Measurements from ENCODE around the gene CPAMD8. TPM values are rescaled to one million over a fixed set of nuclear protein-coding genes. Genes with fewer than 3 reads are reported as not detected.

The CPAMD8 gene
- total and polyA plus RNA-seq, 2 donors (not counting 1 experiment from before 2014, with no cell fraction given): 1.1 to 2.7 TPM

DNA sequence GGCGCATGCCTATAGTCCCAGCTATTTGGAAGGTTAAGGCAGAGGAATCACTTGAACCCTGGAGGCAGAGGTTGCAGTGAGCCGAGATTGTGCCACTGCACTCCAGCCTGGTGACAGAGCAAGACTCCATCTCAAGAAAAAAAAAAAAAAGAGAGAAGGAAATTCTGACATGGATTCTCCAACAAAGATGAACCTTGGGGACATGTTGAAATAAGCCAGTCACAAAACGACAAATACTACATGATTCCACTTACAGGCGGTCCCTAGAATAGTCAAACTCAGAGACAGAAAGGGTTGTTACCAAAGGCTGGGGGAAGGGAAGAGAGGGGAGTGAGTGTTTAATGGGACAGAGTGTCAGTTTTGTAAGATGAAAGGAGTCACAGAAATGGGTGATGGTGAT, 71.4 kb downstream of the CPAMD8 start:
- Histone ChIP-seq H3K36me3 (replicated peaks in 1 of 2; ENCODE audit: control extremely low read depth in 1 of 2, control insufficient read depth in 1 of 2, extremely low read depth in 1 of 2, insufficient read depth in 2 of 2, low read length in 1 of 2) (no peaks in the 10 kb centered on the region), H4K20me1 (ENCODE audit: control insufficient read depth, insufficient read depth, low read length, poor library complexity, severe bottlenecking) (no peaks in the 10 kb centered on the region), H3K9ac (ENCODE audit: low read length) (no peak overlapping the region), H2AFZ (ENCODE audit: insufficient read depth, low read depth, low read length, poor library complexity, severe bottlenecking) (no peak overlapping the region), H3K27me3 (replicated peaks in 1 of 4; ENCODE audit: control extremely low read depth in 1 of 4, control insufficient read depth in 3 of 4, insufficient read depth in 4 of 4, low read length in 3 of 4) (peaks cover 0 to 7% (median 5%) of the 10 kb centered on the region in 4 experiments), H3K9me3 (ENCODE audit: control extremely low read depth in 1 of 3, control insufficient read depth in 2 of 3, insufficient read depth in 1 of 3, low read length in 2 of 3) (peaks cover 0 to 17% (median 0%) of the 10 kb centered on the region in 3 donors), H3K27ac (ENCODE audit: low read length in 2 of 2) (no peak overlapping the region), H3K79me2 (ENCODE audit: control insufficient read depth, insufficient read depth, low read length) (no peaks in the 10 kb centered on the region), H3K4me3 (ENCODE audit: control extremely low read depth in 1 of 5, extremely low read depth in 1 of 5, insufficient read depth in 1 of 5, low read depth in 2 of 5, low read length in 4 of 5) (no peak overlapping the region), H3K4me2 (replicated peaks; ENCODE audit: low read depth, low read length, poor library complexity, severe bottlenecking) (no peak overlapping the region), H3K4me1 (ENCODE audit: control insufficient read depth in 2 of 2, insufficient read depth in 2 of 2, low read length in 2 of 2) (peaks cover 0 to 5% of the 10 kb centered on the region in 2 donors)
- peaks cover 9% of the 10 kb centered on the region for H3K4me1 Mint-ChIP-seq
- TF ChIP-seq EZH2 (IDR thresholded peaks at IDR 0.05; ENCODE audit: borderline replicate concordance, insufficient read depth, low read depth, low read length, poor library complexity, severe bottlenecking): no peak
- TF ChIP-seq, protein P1, sequence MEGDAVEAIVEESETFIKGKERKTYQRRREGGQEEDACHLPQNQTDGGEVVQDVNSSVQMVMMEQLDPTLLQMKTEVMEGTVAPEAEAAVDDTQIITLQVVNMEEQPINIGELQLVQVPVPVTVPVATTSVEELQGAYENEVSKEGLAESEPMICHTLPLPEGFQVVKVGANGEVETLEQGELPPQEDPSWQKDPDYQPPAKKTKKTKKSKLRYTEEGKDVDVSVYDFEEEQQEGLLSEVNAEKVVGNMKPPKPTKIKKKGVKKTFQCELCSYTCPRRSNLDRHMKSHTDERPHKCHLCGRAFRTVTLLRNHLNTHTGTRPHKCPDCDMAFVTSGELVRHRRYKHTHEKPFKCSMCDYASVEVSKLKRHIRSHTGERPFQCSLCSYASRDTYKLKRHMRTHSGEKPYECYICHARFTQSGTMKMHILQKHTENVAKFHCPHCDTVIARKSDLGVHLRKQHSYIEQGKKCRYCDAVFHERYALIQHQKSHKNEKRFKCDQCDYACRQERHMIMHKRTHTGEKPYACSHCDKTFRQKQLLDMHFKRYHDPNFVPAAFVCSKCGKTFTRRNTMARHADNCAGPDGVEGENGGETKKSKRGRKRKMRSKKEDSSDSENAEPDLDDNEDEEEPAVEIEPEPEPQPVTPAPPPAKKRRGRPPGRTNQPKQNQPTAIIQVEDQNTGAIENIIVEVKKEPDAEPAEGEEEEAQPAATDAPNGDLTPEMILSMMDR (IDR thresholded peaks at IDR 0.05): no peak
- peaks cover 2% of the 10 kb centered on the region for H3K9me3 Mint-ChIP-seq (ENCODE audit: insufficient read depth)
- ATAC-seq (ENCODE audit: low read depth) (no peak), DNase-seq (no peak)
- POLR2A ChIA-PET: no interaction called here
- 100% methylated on average over 1 of the region's 4 CpGs for WGBS (ENCODE audit: insufficient coverage)
- no peak overlapping the region for H3K27ac Mint-ChIP-seq
- CTCF ChIA-PET: no interaction called here
- intact Hi-C loops (cut with micrococcal nuclease): no loop called here
- no peak overlapping the region for H3K4me3 Mint-ChIP-seq
- peaks cover 8% of the 10 kb centered on the region for H3K27me3 Mint-ChIP-seq

DNA sequence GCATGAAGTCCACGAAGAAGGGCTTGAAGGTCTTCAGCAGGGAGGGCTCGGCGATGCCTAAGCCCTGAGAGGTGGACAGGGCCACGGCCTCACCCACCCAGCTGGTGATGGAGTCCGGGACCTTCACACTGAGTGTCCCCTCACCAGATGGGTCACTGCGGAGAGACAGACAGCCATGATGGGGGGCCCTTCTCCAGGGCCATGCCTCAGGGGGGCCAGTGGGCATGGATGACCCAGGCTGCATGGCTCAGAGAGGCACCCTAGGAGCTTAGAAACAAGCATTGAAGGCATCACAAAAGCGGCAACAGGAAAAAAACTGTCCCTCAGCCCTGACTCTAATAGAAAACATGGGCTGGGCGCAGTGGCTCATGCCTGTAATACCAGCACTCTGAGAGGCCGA, 74.6 kb downstream of the CPAMD8 start:
- H3K27ac Mint-ChIP-seq: no peak overlapping the region
- no peaks in the 10 kb centered on the region for H3K4me1 Mint-ChIP-seq
- H3K4me2 ChIP-seq (replicated peaks; ENCODE audit: low read depth, low read length, poor library complexity, severe bottlenecking): no peak overlapping the region
- no peak for TF ChIP-seq EZH2 (IDR thresholded peaks at IDR 0.05; ENCODE audit: borderline replicate concordance, insufficient read depth, low read depth, low read length, poor library complexity, severe bottlenecking)
- TF ChIP-seq, protein P1 (IDR thresholded peaks at IDR 0.05): no peak
- H3K4me3 ChIP-seq (ENCODE audit: control extremely low read depth in 1 of 5, extremely low read depth in 1 of 5, insufficient read depth in 1 of 5, low read depth in 2 of 5, low read length in 4 of 5): no peak overlapping the region
- H2AFZ ChIP-seq (ENCODE audit: insufficient read depth, low read depth, low read length, poor library complexity, severe bottlenecking): no peak overlapping the region
- POLR2A ChIA-PET: no interaction called here
- H3K36me3 ChIP-seq (replicated peaks in 1 of 2; ENCODE audit: control extremely low read depth in 1 of 2, control insufficient read depth in 1 of 2, extremely low read depth in 1 of 2, insufficient read depth in 2 of 2, low read length in 1 of 2): no peaks in the 10 kb centered on the region
- CTCF ChIA-PET: no interaction called here
- H3K9ac ChIP-seq (ENCODE audit: low read length): no peak overlapping the region
- H3K27me3 ChIP-seq (replicated peaks in 1 of 4; ENCODE audit: control extremely low read depth in 1 of 4, control insufficient read depth in 3 of 4, insufficient read depth in 4 of 4, low read length in 3 of 4): peaks cover 0 to 11% (median 1%) of the 10 kb centered on the region in 4 experiments
- intact Hi-C loops (cut with micrococcal nuclease): no loop called here
- no peaks in the 10 kb centered on the region for H3K79me2 ChIP-seq (ENCODE audit: control insufficient read depth, insufficient read depth, low read length)
- no peaks in the 10 kb centered on the region for H3K4me1 ChIP-seq (ENCODE audit: control insufficient read depth in 2 of 2, insufficient read depth in 2 of 2, low read length in 2 of 2)
- no peak for DNase-seq
- no peak overlapping the region for H3K27ac ChIP-seq (ENCODE audit: low read length in 2 of 2)
- H3K27me3 Mint-ChIP-seq: peaks cover 8% of the 10 kb centered on the region
- no peaks in the 10 kb centered on the region for H4K20me1 ChIP-seq (ENCODE audit: control insufficient read depth, insufficient read depth, low read length, poor library complexity, severe bottlenecking)
- H3K4me3 Mint-ChIP-seq: no peak overlapping the region
- no peak for ATAC-seq (ENCODE audit: low read depth)
- H3K9me3 Mint-ChIP-seq (ENCODE audit: insufficient read depth): no peaks in the 10 kb centered on the region
- H3K9me3 ChIP-seq (ENCODE audit: control extremely low read depth in 1 of 3, control insufficient read depth in 2 of 3, insufficient read depth in 1 of 3, low read length in 2 of 3): peaks cover 0 to 16% (median 0%) of the 10 kb centered on the region in 3 donors
- WGBS (ENCODE audit: insufficient coverage): 94% methylated on average over 9 of the region's 9 CpGs
